GM21360 (cell line): Measurements from ENCODE around the gene METTL5.

Source experiments
- ATAC-seq: cut with Tn5 transposase; IDR thresholded peaks from one replicate; pipeline ENCODE4 v1.9.1; 2021; ENCODE audit warnings: mild to moderate bottlenecking, moderate library complexity; ENCODE audit not compliant: unreplicated experiment

METTL5 gene

DNA sequence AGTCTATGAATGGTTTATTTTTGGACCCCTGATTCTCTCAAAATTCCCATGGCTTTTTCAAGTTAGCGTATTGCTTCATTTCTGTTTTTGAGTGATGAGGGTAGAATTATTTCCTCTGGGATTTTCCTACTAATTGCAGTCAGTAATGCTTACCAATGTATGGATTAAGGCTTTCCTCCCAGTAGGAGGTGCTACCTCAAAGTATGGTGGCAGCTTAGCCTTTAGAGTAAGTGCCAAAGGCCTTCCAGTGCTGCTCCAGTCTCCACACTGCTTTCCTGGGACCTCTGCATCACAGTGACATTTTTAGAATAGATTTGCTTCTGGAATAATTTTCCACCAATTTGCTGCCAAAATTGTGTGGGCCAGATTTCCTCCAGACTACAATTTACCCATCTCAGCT, 42.2 kb downstream of the METTL5 start:
- ATAC-seq, result no peak

DNA sequence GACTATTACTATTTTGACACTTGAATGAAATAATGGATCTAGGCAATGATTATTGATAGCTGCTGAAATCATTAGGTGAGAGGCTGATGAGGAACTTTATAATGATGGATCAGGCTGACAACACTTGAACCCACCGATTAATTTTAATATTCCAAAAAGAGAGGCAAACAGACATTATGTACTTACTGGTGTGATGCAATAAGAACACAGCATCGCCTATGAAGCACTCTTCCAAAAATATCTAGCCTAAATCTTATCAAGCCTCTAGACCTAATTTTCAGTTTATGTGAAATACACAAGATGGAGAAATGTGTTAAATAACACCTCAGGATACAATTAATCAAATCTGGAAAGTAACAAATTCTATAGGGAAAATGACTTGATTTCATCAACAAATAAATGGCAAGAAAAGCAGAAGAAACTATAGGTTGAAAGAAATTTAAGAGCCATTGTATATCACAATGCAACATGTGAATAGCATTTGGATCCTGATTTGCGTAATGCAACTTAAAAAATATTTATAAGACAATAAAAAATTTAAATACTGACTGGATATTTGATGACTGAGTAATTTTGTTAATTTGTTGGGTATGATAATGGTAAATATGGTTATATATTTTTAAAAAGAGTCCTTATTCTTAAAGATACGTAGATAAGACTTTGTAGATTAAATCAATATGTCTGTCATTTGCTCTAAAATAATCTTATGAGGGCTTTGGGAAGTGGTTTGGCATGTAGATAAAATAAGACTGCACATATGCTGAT, 43.3 kb downstream of the METTL5 start:
- no peak for ATAC-seq

DNA sequence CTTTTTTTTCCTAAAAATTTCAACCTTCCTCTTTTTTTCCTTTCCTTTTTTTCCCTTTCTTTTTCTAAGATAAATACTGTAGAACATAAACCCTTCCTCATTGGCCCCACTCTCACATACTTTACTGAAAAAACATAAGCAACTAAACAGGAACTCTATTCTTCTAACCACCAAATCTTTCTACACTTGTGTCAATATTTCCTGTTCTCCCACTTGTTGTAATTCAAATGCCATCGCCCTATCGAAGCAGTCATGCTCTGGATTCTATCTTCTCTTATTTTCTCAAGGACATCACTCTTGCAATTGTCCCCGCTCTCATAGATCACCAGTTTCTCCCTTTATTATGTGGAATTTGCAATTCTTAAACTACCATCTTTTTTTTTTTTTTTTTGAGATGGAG, 46.3 kb downstream of the METTL5 start:
- ATAC-seq, result no peak

DNA sequence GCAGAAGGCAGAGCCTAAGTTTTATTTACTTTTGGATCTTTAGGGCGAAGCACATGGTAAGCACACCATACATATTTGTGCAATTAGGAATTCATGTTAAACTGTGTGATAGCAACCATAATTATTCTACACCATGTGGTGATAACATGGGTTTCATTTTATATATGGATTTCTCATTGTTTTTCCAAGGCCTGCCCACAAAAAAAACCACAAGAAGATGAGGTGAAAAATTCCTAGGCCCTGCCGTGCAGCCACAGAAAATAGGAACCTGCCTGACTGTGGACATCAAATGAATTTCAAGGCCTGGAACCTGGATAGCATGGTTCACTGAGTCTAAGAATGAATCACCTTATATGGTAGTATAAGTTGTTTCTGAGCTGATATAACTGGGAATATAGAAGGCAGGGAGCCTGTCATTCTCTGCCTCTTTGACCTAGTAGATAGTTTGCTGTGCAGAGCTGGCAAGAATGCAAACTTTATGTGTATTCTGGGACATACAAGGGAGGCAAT, 48.4 kb downstream of the METTL5 start:
- ATAC-seq, result no peak

DNA sequence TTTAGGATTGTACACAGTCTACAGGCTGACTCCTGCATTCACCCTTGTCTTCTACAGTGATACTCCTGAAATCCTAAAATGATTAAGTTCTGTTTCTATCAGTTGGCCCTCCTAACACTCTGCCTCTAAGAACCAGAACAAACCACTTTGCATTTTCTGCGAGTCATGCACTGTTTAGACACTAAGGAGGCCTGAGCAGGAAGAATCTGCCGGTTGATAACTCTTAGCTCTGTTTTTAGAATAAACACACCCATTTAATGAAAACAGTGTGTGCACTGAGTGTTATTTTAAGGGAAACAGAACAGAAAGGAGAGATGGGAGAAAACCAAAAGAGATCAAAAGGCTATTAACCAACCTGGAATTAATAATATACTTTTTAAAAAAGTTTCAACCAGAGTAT, 48.9 kb downstream of the METTL5 start:
- no peak for ATAC-seq

DNA sequence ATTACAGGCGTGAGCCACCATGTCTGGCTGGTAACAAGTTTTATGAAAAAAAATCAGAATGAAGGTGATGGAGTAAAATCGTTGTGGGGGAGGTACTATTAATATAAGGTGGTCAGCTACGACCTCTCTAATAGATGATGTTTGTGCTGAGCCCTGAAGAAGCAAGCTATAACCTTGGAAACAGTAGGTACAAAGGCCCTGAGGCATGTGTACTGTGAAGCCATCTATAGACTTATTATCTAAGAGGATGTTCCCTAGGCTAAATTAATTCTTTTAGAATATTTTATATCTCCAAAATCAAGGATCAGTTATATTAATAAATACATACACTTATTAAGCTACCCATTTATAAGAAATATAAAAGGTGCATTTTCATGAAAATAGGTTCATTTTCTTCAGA, 49.4 kb downstream of the METTL5 start:
- no peak for ATAC-seq

DNA sequence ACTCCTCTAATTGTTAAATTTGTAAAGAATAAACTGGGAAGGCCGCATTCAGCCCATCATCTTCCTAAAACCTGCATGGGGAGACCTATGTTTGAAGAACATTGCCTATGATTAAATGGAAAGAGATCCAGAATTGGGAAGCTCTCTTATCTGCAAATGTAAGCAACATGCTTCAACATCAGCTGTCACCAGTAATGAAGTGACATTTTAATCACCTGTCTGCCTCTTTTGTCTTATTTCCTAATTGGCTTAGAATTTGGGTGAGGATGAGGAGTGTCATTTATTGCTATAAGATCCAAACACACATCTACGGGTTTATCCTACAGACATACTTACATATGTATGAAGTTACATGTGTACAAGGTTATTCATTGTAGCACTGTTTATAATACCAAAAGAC, 52.1 kb downstream of the METTL5 start:
- no peak for ATAC-seq

DNA sequence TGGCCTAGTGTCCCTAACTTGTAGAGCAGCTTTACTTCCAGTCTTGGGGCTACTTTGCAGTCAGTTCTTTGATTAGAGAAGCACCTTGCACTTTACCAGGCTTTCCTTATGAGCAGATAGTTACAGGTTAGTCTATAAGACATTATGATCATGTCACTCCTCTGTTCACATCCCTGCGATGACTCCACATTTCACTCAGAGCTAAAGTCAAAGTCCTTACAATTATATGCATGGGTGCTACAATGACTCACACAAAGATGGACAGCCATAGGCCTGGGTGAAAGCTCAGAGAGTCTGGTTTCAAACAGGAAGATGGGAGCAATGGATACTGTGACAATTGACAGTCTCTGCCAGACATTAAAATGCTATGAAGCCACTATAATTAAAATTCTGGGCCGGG, 53.1 kb downstream of the METTL5 start:
- no peak for ATAC-seq

DNA sequence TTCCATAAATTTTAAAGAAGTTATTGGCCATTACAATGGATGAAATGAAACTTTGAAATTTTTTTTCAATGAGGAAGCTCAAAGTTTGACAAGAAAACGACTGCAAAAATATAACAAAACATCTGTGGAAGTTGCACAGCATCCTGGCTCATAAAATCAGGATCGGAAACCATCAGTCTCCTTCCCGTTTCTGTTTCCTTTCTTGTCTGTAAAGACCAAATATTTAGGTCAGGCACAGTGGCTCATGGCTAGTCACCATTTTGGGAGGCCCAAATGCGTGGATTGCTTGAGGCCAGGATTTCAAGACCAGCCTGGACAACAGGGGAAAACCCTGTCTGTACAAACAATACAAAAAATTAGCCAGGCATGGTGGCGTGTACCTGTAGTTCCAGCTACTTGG, 53.7 kb downstream of the METTL5 start:
- no peak for ATAC-seq

DNA sequence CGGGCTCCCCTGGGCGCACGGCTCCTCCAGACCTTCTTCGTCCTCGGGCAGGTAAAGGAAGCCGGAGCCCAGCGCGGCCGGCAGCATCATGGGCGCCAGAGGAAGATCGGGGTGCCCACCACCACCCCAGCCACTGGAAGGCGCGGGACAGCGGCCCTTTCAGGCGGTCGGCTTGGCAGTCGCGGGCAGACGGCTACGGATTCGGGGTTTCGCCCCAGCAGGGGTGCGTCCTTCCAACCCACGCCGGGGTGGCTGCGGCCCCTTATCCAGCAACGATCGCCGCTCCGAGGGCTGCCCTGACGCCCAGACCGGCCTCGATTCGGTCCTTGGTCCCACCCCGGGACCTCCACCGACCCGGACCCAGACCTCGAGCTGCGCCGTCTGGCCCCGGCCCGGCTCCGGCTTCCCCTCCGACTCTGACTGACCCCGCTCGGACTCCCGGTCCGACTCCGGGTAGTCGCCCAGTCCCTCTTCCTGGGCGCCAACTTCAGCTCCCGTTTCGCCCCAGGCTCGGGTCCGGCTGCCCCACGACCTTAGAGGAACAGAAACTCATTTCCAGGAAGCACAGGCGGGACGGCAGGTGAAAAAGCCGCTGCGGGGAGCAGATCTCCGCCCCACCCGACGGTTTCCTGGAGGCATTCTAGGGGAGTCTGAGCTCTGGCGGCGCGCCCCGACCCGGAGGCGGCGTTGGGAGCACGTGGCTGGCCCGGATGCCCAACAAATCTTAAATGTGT, 56.3 kb downstream of the METTL5 start:
- no peak for ATAC-seq

DNA sequence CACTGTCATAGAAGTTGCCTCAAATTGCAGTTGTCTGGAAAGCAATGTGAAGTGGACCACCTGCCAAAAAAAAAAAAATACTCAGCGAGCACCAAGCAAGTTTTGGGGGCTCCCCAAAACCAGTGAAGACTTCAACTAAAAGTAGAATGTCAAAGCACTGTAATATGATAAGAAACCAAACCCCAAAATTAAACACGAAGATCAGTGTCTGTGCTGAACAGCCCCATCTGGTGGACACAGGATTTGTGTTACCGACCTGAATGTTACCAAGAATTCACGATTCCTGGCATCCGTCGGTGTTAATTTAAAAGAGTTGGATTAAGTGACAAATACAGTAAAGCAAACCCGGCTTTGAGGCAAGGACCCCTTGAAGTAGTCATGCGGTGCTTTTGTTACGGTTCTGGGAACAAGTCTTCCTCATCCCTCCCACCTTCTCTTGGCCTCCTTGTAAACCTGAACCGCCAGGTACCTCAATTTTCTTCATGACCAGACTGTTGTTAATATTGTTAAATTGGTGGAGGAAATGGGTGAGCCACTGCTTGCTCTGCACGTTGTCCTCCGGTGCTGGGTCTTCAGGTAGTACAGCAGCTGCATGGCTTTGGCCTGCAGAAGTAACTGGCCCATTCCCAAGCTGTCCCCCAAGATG, 57.3 kb downstream of the METTL5 start:
- no peak for ATAC-seq

DNA sequence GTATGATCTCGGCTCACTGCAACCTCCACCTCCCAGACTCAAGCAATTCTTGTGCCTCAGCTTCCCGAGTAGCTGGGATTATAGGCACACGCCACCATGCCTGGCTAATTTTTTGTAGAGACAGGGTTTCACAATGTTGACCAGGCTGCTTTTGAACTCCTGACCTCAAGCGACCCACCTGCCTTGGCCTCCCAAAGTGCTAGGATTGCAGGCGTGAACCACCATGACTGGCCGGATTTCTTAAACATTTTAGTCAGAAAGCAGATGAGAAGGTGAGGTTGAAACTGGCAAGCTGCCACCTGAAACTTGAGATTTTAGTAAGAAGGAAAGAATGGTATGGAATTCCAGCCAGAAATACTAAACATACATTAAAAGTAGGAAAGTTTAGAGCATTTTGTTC, 59.2 kb downstream of the METTL5 start:
- ATAC-seq, result no peak

DNA sequence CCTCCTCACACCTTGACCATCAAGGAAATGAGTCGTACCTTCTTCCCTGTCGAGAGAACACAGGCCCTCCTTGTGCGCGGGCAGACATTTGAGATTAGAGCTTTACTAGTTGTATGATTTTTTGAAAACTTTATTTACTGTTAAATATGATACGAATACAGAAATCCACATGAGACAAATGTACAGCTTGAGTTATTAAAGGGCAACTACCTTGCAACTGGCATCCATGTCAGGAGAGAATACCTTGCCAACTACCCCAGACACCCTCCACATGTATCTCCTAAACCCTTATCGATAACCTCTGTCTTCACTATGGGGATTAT, 62.8 kb downstream of the METTL5 start:
- ATAC-seq, result no peak
